Raji (cell line): ENCODE data around the gene TEAD1.

Source experiments
- POLR2A ChIP-seq: IDR thresholded peaks from 2 replicates; pipeline ENCODE4 v1.6.1; 2011; ENCODE audit warnings: low read depth, low read length, control low read depth; ENCODE audit not compliant: insufficient read depth

Gene TEAD1

DNA sequence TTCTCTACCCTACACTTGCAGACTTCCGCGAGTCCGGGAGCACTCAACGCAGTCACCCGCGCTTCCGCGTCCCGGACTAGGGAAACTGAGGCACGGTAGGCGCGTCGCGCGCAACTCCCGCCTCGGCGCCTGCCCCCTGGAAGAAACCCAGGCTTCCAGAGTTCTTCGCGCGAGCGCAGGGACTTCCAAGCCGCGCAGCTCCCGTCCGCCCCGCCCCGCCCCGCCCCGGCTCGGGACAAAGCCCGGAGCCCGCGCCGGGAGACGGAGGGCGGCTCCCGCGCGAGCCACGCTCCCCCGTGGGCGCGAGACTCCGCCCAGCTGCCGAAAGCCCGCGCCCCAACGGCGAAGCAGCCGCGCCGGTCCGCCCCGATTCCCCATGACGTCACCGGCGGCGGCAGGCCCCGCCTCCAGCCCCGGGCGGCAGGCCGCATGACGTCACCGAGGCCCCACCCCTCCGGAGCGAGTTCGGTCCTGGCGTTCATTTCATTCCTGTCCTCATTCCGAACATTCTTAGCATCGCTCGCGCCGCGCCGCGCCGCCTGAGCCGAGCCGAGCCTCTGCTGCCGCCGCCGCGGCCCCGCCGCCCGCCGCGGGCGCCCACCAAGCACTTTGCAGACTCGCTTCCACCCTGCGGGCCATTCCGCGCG lies at the start of gene TEAD1:
TSS of gene TEAD1 (plus strand) at position 498 of the 647 bp plus-strand sequence.
- TF ChIP-seq POLR2A = no peak

- TF ChIP-seq POLR2A = no peak
These were observed 49.6 kb upstream of the TEAD1 start for GRCh38 chr11:12624595-12624994.

GRCh38 chr11:12625438-12626071 lies 48.7 kb upstream of the TEAD1 start:
- no peak for TF ChIP-seq POLR2A

DNA sequence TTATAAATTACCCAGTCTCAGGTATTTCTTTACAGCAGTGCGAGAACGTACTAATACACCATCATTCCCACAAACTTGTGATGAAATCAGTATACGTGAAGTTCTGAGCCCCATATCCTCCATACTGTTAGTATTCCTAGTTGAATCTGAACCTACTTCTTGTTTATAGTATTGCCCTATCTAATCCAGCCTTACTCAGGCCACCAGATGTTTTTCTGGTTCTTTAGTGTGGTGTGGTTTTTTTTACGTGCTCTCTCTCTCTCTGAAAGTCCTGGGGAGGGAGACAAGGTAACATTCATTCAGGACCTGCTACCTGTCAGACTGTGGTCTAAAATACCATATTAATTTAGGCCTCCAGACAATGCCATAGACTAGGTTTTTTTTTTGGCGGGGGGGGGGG lies 47.6 kb upstream of the TEAD1 start:
- no peak for TF ChIP-seq POLR2A

DNA sequence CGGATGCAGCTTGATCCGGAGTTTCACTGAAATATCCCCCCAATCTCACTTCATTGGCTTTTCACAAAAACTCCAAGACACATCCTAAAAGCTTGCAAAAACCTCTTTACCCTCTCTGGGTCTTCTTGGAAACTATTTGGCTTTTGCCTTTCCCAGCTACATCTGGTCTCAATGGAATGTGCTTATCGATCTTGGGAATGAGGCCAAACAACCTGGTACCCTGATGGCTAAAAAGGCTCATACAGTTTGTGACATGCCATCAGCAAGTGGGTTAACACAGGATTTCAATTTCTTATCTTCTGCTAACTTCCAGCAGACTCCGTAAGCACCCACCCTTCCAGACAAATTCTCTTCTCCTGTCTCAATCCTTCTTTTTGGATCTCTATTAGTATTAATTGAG lies 45.9 kb upstream of the TEAD1 start:
- no peak for TF ChIP-seq POLR2A

- TF ChIP-seq POLR2A = no peak
These were observed 44.5 kb upstream of the TEAD1 start for GRCh38 chr11:12629601-12630313.

DNA sequence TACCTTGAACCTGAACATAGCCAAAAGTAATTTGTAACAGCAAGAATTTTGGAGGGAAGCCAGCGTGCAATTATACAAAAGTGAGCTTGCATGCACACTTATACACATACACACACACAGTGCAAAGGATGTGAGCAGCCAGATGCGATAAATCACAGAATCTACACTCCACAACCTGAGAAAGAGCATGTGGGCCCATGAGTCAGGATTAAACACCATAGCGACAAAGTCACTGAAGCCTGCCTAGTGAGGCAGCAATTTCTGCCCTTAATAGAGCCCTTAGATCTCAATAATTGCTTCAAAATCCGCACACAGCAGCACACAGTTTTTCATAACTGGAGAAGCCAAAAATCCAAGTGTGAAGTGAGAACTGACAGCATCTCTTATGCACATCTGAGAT lies 42.6 kb upstream of the TEAD1 start:
- no peak for TF ChIP-seq POLR2A

- TF ChIP-seq POLR2A = no peak
These were observed 39.9 kb upstream of the TEAD1 start for GRCh38 chr11:12634329-12634728.

- no peak for TF ChIP-seq POLR2A
These were observed 37.3 kb upstream of the TEAD1 start for GRCh38 chr11:12636871-12637410.

DNA sequence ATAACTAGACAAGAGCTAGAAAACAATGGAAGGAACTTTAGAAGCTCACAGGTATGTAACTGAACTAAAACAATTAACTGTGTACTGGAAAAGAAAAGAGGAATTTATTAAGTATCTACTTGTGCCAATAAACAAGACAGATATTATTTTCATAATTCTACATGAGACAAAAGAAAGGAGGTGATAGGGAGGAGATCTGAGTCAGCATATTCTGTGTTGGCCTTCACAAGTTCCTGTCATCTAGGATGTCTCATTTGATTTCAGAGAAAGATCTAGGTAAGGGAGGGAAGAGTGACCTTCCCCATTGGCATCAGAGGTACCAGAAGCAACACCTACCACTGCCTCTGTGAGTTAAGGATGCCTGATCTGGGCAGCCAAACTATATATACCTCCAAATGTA lies 34.8 kb upstream of the TEAD1 start:
- no peak for TF ChIP-seq POLR2A

- no peak for TF ChIP-seq POLR2A
These were observed 33.9 kb upstream of the TEAD1 start for GRCh38 chr11:12640355-12640754.

DNA sequence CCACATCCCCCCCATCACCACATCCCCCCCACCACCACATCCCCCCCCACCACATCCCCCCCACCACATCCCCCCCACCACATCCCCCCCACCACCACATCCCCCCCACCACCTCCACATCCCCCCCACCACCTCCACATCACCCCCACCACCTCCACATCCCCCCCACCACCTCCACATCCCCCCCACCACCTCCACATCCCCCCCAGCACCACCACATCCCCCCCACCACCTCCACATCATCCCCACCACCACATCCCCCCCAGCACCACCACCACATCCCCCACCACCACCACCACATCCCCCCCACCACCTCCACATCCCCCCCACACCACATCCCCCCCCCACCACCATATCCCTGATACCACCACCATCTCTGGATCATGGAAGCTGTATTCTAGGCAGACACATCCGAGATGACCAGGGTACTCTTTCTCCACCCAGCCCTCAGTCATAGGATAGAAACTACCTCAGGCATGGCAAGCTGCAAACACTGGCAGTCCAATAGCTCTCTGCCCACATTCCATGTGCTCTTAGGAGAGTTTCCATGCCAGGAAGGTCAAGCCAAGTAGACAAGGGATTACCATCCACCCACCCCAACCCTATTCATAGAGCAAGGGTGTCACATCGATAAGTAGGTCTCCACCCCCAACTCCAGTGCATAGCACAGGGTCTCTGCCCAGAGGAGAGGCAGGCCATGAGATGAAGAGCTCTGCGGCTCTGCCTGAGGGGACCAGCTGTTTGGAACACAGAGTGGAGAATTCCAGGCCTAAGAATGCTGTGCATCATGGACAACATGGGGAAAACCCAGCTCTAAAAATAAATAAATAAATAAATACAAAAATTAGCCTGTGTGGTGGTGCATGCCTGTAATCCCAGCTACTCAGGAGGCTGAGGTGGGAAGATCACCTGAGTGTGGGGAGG lies 33.0 kb upstream of the TEAD1 start:
- no peak for TF ChIP-seq POLR2A

- TF ChIP-seq POLR2A = no peak
These were observed 32.2 kb upstream of the TEAD1 start for GRCh38 chr11:12642040-12642439.

DNA sequence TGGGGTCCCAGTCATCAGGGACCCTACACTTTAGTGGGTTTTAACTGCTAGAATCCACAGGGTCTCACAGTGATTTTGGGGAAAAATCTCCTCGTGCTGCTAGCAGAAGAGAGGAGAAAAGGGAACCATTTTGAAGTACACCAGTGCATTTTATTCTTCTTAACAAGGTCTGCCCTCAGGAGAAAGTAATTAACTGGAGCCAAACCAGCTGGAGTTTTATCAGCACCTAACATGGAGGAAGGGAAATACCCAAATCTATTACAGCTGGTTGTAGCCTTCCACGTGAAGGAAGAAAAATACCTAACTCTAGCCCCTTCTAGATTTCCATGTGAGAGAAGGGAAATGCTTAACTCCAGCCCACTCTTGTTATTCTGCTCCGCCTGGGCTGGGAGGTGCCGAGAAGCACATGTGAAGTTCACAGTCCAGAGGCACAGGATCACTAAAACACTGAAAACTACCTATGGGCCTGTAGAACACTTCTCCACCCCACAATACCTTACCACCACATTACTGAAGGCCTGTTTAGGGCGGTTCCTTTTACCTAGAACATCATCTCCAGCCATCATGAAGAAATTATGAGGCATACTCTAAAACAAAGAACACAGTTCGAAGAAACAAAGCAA lies 31.3 kb upstream of the TEAD1 start:
- no peak for TF ChIP-seq POLR2A
